ENCODE data around the gene UMAD1. TPM values are rescaled to one million over a fixed set of nuclear protein-coding genes. Genes with fewer than 3 reads are reported as not detected.
"Not testable (repeated sequence)": the region's sequence is repeated elsewhere in the genome, so short reads cannot be mapped to it uniquely, and the experiment has no call there.

Gene UMAD1
- total RNA-seq, 1 donor from 2014 or later = 21.6 TPM

GRCh38 chr7:7799138-7799537 lies 158.6 kb downstream of the UMAD1 start:
- no peak overlapping the region for H3K4me3 ChIP-seq
- no peaks in the 10 kb centered on the region for H3K27me3 ChIP-seq (ENCODE audit: low read depth)
- intact Hi-C loops (cut with DNase I) = no loop called here
- no peak overlapping the region for H3K27ac ChIP-seq
- no peaks in the 10 kb centered on the region for H3K36me3 ChIP-seq
- ATAC-seq (no peak), DNase-seq (no peak)
- no peaks in the 10 kb centered on the region for H3K4me1 ChIP-seq
- TF ChIP-seq CTCF (IDR thresholded peaks at IDR 0.05) = no peak
- no peaks in the 10 kb centered on the region for H3K9me3 ChIP-seq

- Histone ChIP-seq H3K9me3 (no peaks in the 10 kb centered on the region), H3K36me3 (no peaks in the 10 kb centered on the region), H3K4me3 (no peak overlapping the region), H3K27ac (no peak overlapping the region), H3K4me1 (no peaks in the 10 kb centered on the region), H3K27me3 (ENCODE audit: low read depth) (no peaks in the 10 kb centered on the region)
- TF ChIP-seq CTCF (IDR thresholded peaks at IDR 0.05) = no peak
- intact Hi-C loops (cut with DNase I) = no loop called here
- ATAC-seq (no peak), DNase-seq (no peak)
Measured at GRCh38 chr7:7802531-7802930, 162.0 kb downstream of the UMAD1 start.

GRCh38 chr7:7803715-7804178 lies 163.2 kb downstream of the UMAD1 start:
- intact Hi-C loops (cut with DNase I) = no loop called here
- no peaks in the 10 kb centered on the region for H3K4me1 ChIP-seq
- no peak overlapping the region for H3K4me3 ChIP-seq
- no peak for ATAC-seq
- H3K27ac ChIP-seq = no peak overlapping the region
- no peaks in the 10 kb centered on the region for H3K36me3 ChIP-seq
- DNase-seq = no peak
- no peak for TF ChIP-seq CTCF (IDR thresholded peaks at IDR 0.05)
- H3K9me3 ChIP-seq = no peaks in the 10 kb centered on the region
- H3K27me3 ChIP-seq (ENCODE audit: low read depth) = no peaks in the 10 kb centered on the region

- H3K9me3 ChIP-seq; H3K4me1 ChIP-seq; ATAC-seq; H3K4me3 ChIP-seq; intact Hi-C loops (cut with DNase I); H3K36me3 ChIP-seq; H3K27me3 ChIP-seq (ENCODE audit: low read depth); DNase-seq; H3K27ac ChIP-seq: not testable (repeated sequence)
Measured at GRCh38 chr7:7804822-7805221, 164.3 kb downstream of the UMAD1 start.

- Histone ChIP-seq H3K36me3 (no peaks in the 10 kb centered on the region), H3K4me1 (no peaks in the 10 kb centered on the region), H3K4me3 (no peak overlapping the region), H3K9me3 (no peaks in the 10 kb centered on the region), H3K27ac (no peak overlapping the region), H3K27me3 (ENCODE audit: low read depth) (no peaks in the 10 kb centered on the region)
- intact Hi-C loops (cut with DNase I) = no loop called here
- no peak for TF ChIP-seq CTCF (IDR thresholded peaks at IDR 0.05)
- DNase-seq (no peak), ATAC-seq (no peak)
Measured at GRCh38 chr7:7805511-7806153, 165.1 kb downstream of the UMAD1 start.

- TF ChIP-seq CTCF (IDR thresholded peaks at IDR 0.05) = no peak
- Histone ChIP-seq H3K27ac (no peak overlapping the region), H3K27me3 (ENCODE audit: low read depth) (no peaks in the 10 kb centered on the region), H3K36me3 (no peaks in the 10 kb centered on the region), H3K9me3 (no peaks in the 10 kb centered on the region), H3K4me1 (no peaks in the 10 kb centered on the region), H3K4me3 (no peak overlapping the region)
- ATAC-seq (no peak), DNase-seq (no peak)
- intact Hi-C loops (cut with DNase I) = no loop called here
Measured at GRCh38 chr7:7808156-7808555, 167.6 kb downstream of the UMAD1 start.
